Subcutaneous abdominal adipose tissue (tissue), 5 donors: ENCODE results near the gene PLD4.
"Not testable (repeated sequence)": the region's sequence is repeated elsewhere in the genome, so short reads cannot be mapped to it uniquely, and the experiment has no call there.

Experiments
- H3K27ac ChIP-seq: one replicate; pipeline ENCODE4 v1.7.0; 2013; ENCODE audit warnings: low read depth, mild to moderate bottlenecking, inconsistent platforms, low read length, moderate library complexity
- H3K27me3 ChIP-seq, 5 donors: one replicate each; pipeline ENCODE4 v1.7.0; 2013; ENCODE audit warnings: low read length in 5 of 5, inconsistent platforms in 1 of 5; ENCODE audit not compliant: control insufficient read depth in 5 of 5, insufficient read depth in 4 of 5
- H3K36me3 ChIP-seq, 5 donors: one replicate each; pipeline ENCODE4 v1.7.0; 2013; ENCODE audit warnings: low read length in 5 of 5; ENCODE audit not compliant: control insufficient read depth in 5 of 5, insufficient read depth in 5 of 5
- H3K4me1 ChIP-seq, 5 donors: one replicate each; pipeline ENCODE4 v1.7.0; 2013; ENCODE audit warnings: low read length in 5 of 5, mild to moderate bottlenecking in 3 of 5, moderate library complexity in 1 of 5; ENCODE audit not compliant: control insufficient read depth in 5 of 5, insufficient read depth in 5 of 5
- H3K4me3 ChIP-seq, 5 donors: one replicate each; pipeline ENCODE4 v1.7.0; 2013; ENCODE audit warnings: low read length in 5 of 5, low read depth in 1 of 5
- H3K9ac ChIP-seq, 5 donors: one replicate each; pipeline ENCODE4 v1.7.0; 2013; ENCODE audit warnings: low read length in 5 of 5, mild to moderate bottlenecking in 4 of 5, moderate library complexity in 3 of 5
- H3K9me3 ChIP-seq, 5 donors: one replicate each; pipeline ENCODE4 v1.7.0; 2013; ENCODE audit warnings: low read length in 5 of 5; ENCODE audit not compliant: control insufficient read depth in 5 of 5
- donor health status: healthy.
- donor health status: healthy.
- donor health status: healthy.
- donor health status: healthy.
- donor health status: healthy.

PLD4 gene

DNA sequence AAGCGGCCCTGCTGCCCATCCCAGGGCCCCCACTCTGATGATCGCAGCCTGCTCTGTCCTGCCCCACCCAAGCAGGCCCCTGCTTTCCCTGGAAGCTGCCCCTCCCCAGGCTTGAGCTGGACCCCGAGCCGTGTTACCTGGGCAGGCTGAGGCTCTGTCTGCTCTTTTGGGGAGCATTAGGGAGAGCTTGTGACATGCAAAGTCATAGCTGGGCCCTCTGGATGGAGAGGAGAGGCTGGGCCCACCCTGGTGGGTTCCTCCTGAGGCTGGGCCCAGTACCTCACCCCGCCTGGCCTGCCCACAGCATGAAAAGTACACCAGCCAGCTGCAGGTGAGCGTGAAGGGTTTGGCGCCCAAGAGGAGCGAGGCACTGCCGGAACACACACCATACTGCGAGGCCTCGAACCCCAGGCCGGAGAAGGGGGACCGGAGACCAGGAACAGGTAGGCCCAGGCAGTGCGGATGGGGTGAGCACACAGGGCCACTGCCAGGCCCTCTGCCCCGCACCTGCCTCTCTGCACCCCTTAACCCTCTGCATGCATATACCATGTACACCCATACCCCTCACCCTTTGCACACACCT lies 44.6 kb upstream of the PLD4 start:
- Histone ChIP-seq H3K9me3 (no peaks in the 10 kb centered on the region), H3K36me3 (peaks cover 0 to 48% (median 34%) of the 10 kb centered on the region in 5 donors), H3K27ac (no peak overlapping the region), H3K4me3 (no peak overlapping the region), H3K9ac (no peak overlapping the region), H3K4me1 (peaks cover 0 to 3% (median 0%) of the 10 kb centered on the region in 5 donors), H3K27me3 (no peaks in the 10 kb centered on the region)

DNA sequence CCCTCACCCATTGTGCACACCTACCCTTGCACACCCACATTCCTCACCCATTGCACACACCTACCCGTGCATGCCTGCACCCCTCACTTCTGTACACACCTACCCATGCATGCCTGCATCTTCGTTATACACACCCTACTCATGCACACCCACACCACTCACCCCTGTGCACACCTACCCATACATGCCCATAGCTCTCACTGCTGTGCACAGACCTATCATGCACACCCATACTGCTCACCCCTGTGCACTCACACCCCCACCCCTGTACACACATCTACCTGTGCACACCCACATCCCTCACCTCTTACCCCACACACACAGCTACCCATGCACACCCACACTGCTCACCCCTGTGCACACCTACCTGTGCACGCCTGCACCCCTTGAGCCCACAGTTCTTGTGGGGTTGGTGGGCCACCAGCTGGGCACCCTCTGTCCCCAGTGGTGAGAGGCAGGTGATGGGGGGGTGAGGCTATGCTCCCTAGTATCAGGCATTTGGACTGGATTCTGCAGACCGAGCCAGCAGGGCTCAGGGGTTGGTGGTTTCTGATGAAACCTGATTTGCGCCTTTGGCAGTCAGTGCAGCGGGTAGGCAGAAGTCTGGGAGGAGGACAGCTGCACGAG lies 44.0 kb upstream of the PLD4 start:
- Histone ChIP-seq H3K4me3 (no peak overlapping the region), H3K9me3 (no peaks in the 10 kb centered on the region), H3K27ac (no peak overlapping the region), H3K27me3 (no peaks in the 10 kb centered on the region), H3K36me3 (peaks cover 0 to 53% (median 39%) of the 10 kb centered on the region in 5 donors), H3K9ac (no peak overlapping the region), H3K4me1 (no peaks in the 10 kb centered on the region)

DNA sequence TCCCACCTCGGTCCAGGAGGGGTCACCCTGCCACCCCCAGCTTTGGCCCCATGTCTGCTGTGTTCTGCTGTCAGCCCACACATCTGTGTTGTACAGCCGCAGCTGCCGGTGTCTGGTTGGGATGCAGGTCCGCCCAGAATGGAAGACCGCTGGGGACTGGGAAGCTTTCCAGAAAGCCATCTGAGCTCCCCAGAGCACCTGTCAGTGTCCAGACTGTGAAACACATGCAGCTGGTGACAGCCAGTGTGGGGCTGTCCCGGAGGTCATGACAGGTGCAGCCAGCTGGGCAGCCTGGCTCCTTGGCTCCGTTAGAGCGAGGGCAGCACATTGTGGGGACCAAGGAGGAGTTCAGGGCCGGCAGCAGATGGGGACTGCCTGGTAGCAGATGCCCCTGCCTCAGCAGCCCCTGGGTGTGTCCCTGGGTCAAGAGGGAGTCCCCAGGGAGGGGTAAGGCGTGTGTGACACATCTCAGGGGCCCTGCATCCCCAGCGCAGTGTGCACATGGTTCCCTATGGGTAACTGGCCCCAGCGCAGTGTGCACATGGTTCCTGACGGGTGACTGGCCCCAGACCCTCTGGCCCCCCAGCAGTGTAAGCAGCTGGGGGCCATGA lies 43.2 kb upstream of the PLD4 start:
- Histone ChIP-seq H3K4me1 (no peaks in the 10 kb centered on the region), H3K9me3 (no peaks in the 10 kb centered on the region), H3K27me3 (no peaks in the 10 kb centered on the region), H3K9ac (no peak overlapping the region), H3K36me3 (peaks cover 0 to 61% (median 47%) of the 10 kb centered on the region in 5 donors), H3K4me3 (no peak overlapping the region), H3K27ac (no peak overlapping the region)

DNA sequence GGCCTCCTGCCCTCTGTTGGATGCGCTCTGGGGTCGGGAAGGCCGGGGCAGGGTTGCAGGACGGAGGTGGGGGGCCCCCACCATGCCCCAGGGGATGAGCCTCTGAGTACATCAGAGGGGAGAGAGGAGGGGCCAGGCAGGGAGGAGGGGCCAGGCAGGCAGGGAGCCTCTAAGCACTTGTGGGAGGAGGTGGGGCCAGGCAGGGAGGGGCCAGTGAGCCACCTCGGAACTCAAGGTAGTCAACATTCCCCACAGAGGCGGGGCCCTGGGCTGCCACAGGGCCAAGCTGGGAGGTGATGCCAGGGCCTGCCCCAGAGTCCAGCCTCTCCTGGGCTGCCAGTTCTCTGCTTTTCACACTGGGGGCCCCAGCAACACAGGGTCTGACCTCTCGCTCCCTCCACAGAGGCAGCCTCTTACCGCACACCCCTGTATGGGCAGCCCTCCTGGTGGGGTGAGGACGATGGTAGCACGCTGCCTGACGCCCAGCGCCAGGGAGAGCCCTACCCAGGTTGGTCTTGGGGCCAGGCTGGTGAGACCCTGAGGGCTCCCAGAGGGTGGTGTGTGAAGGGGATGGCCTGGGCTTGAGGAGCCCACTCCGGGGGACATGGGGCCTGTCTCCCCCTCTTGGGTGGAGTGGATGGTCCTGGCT lies 42.2 kb upstream of the PLD4 start:
- Histone ChIP-seq H3K27me3 (no peaks in the 10 kb centered on the region), H3K9me3 (no peaks in the 10 kb centered on the region), H3K4me3 (no peak overlapping the region), H3K9ac (no peak overlapping the region), H3K27ac (no peak overlapping the region), H3K36me3 (peaks cover 0 to 64% (median 53%) of the 10 kb centered on the region in 5 donors), H3K4me1 (no peaks in the 10 kb centered on the region)

DNA sequence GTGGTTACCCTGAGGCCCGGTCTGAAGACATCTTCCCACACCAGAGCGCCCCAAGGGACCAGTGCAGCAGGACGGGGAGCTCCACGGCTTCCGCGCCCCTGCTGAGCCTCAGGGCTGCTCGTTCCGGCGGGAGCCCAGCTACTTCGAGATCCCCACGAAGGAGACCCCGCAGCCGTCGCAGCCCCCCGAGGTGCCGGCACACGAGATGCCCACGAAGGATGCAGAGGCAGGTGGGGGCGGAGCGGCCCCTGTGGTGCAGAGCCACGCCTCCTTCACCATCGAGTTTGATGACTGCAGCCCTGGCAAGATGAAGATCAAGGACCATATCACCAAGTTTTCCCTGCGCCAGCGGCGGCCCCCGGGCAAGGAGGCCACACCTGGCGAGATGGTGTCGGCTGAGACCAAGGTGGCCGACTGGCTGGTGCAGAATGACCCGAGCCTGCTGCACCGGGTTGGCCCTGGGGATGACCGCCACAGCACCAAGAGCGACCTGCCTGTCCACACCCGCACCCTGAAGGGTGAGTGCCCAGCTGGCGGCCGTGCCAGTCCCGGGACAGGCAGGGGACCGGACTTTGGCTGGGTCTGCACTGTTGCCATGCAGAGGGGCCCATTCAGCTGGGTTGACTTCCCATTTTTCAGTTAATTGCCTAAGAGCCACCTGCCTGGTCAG lies 41.6 kb upstream of the PLD4 start:
- Histone ChIP-seq H3K36me3 (peaks cover 0 to 66% (median 55%) of the 10 kb centered on the region in 5 donors), H3K27me3 (no peaks in the 10 kb centered on the region), H3K4me1 (no peaks in the 10 kb centered on the region), H3K9me3 (no peaks in the 10 kb centered on the region), H3K27ac (no peak overlapping the region), H3K9ac (no peak overlapping the region), H3K4me3 (no peak overlapping the region)

DNA sequence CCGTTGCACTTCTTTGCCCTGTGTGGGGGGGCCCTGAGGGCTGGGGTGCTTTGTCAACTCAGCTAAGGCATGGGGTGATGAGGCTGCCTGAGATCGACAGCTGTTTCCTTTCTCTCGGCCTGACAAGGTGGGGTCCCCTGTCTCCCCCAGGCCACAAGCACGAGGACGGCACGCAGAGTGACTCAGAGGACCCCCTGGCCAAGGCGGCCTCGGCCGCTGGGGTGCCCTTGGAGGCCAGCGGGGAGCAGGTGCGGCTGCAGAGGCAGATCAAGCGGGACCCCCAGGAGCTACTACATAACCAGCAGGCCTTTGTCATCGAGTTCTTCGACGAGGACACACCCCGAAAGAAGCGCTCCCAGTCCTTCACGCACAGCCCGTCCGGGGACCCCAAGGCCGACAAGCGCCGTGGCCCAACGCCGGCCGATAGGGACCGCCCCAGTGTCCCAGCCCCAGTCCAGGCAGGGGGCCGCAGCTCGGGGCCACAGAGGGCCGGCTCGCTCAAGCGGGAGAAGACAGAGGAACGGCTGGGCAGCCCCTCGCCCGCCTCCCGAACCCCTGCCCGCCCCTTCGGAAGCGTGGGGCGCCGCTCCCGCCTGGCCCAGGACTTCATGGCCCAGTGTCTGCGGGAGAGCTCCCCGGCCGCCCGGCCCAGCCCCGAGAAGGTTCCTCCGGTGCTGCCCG lies 40.9 kb upstream of the PLD4 start:
- no peak overlapping the region for H3K4me3 ChIP-seq
- peaks cover 0 to 65% (median 51%) of the 10 kb centered on the region in 5 donors for H3K36me3 ChIP-seq
- H3K27me3 ChIP-seq, result no peaks in the 10 kb centered on the region
- no peaks in the 10 kb centered on the region for H3K4me1 ChIP-seq
- H3K9ac ChIP-seq, result no peak overlapping the region
- H3K9me3 ChIP-seq, result no peaks in the 10 kb centered on the region
- H3K27ac ChIP-seq, result no peak overlapping the region

DNA sequence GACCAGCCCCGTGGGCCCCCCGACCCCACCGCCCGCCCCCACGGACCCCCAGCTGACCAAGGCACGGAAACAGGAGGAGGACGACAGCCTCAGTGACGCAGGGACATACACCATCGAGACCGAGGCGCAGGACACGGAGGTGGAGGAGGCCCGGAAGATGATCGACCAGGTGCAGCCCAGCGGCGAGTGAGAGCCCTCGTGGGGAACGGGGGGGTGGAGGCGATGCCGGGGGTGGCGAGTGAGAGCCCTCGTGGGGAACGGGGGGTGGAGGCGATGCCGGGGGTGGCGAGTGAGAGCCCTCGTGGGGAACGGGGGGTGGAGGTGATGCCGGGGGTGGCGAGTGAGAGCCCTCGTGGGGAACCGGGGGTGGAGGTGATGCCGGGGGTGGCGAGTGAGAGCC lies 40.3 kb upstream of the PLD4 start:
- H3K27ac ChIP-seq, H3K9ac ChIP-seq, H3K4me1 ChIP-seq, H3K27me3 ChIP-seq, H3K4me3 ChIP-seq, H3K9me3 ChIP-seq: not testable (repeated sequence)
- peaks cover 0 to 71% (median 54%) of the 10 kb centered on the region in 5 donors for H3K36me3 ChIP-seq

DNA sequence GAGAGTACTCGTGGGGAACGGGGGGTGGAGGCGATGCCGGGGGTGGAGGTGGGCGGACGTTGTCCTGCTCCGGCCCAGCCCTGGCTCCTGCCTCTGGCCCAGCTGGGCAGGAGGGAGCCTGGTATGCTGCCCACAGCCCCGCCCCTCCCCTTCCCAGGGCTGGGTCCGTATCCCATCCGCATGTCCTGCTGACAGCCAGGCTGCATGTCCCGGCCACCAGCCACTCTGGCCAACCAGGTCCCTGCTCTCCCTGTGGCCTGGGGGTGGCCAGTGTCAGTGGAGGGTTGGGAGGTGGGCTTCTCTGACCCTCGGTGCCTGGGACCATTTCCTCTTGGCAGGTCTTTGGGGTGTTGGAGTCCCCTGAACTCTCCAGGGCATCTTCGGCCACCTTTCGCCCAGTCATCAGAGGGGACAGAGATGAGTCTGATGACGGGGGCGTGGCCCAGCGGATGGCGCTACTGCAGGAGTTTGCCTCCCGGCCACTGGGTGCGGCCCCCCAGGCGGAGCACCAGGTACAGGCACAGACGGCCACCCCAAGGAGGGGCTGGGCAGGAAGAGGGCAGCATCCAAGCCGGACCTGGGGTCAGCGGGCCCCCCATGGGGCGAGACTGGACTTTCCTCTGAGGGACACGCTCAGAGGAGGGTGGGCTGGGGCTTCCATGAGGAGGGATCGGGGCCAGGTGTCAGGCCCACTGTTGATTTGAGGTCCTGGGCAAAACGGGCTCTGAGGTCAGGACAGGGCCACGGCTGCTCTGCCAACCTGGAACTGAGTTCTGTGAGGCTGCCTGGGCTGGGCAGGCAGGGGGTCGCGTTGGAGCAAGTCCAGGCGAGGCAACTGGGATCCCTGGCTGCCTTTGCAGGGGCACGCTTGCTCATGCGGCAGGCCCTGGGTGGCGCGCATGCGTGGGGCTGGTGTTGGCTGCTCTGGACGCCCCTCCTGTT lies 39.4 kb upstream of the PLD4 start:
- Histone ChIP-seq H3K9me3 (no peaks in the 10 kb centered on the region), H3K9ac (no peak overlapping the region), H3K4me1 (no peaks in the 10 kb centered on the region), H3K27ac (no peak overlapping the region), H3K36me3 (peaks cover 0 to 66% (median 50%) of the 10 kb centered on the region in 5 donors), H3K27me3 (no peaks in the 10 kb centered on the region), H3K4me3 (no peak overlapping the region)
